ENCODE measurements around the gene LRRC8A. TPM values are rescaled to one million over a fixed set of nuclear protein-coding genes. Genes with fewer than 3 reads are reported as not detected.

The LRRC8A gene
- total and polyA plus RNA-seq, 9 donors = 10.6 to 29.1 (median 21.3) TPM

DNA sequence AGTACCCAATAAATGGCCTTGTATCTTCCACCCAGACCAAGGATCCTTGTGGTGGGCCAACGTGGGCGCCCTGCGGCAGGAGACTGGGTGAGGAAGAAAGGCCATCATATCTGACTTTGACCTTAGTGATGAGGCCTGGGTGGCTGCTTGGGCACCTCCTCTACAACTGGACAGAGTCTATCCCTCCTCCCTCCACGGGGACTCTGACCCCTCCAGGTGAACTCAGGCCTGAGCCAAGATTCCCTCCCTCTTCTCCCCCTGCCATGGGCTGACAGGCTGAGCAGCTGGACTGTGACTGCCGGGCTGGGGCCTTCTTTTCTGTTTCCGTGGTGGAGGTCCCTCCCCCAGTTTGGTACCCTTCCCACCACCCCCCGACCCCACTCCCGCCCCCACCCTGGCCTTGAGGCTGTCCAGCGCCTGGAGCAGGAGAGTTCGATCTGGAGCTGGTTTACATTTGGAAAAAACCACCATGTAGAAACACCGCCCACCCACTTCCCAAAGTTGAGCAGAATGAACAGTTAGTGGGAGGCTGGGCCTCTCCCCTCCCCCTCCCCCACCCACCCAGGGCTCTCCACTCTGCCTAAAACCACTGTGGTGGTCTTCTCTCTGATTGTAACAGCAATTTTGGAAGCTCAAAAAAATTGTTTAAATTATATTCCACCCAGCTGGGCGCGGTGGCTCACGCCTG lies 37.6 kb downstream of the LRRC8A start:
- Histone ChIP-seq H3K27me3 (ENCODE audit: control insufficient read depth, insufficient read depth, low read length) (no peaks in the 10 kb centered on the region), H3K36me3 (ENCODE audit: control insufficient read depth, insufficient read depth, low read length) (peaks cover 35% of the 10 kb centered on the region), H3K4me3 (ENCODE audit: low read length) (no peak overlapping the region), H3K4me1 (ENCODE audit: control insufficient read depth, insufficient read depth, low read length) (peaks cover 65% of the 10 kb centered on the region), H3K27ac (ENCODE audit: low read length) (peak overlapping the region; percentile 99), H3K9me3 (replicated peaks; ENCODE audit: control insufficient read depth, low read depth, low read length) (no peaks in the 10 kb centered on the region)
- no peak for DNase-seq
- WGBS (ENCODE audit: insufficient coverage) = no CpG with 5 or more reads among the region's 14 CpGs

GRCh38 chr9:128920381-128921058 lies 38.6 kb downstream of the LRRC8A start, which contains the start of gene PHYHD1:
Gene PHYHD1, plus strand, starts transcription at chr9:128920982. Its CDS starts 1,342 bp downstream, at chr9:128922324.
- peak; percentile 74 for DNase-seq
- H3K27me3 ChIP-seq (ENCODE audit: control insufficient read depth, insufficient read depth, low read length) = no peaks in the 10 kb centered on the region
- peak within 1 kb of the TSS; percentile 99 for H3K27ac ChIP-seq (ENCODE audit: low read length)
- 44% methylated on average over 11 of the region's 13 CpGs for WGBS (ENCODE audit: insufficient coverage)
- peak within 1 kb of the TSS; percentile 77 for H3K4me3 ChIP-seq (ENCODE audit: low read length)
- peaks cover 65% of the 10 kb centered on the region for H3K4me1 ChIP-seq (ENCODE audit: control insufficient read depth, insufficient read depth, low read length)
- H3K9me3 ChIP-seq (replicated peaks; ENCODE audit: control insufficient read depth, low read depth, low read length) = no peaks in the 10 kb centered on the region
- peaks cover 29% of the 10 kb centered on the region for H3K36me3 ChIP-seq (ENCODE audit: control insufficient read depth, insufficient read depth, low read length)

- Histone ChIP-seq H3K4me3 (ENCODE audit: low read length) (peak overlapping the region; percentile 77), H3K9me3 (replicated peaks; ENCODE audit: control insufficient read depth, low read depth, low read length) (no peaks in the 10 kb centered on the region), H3K36me3 (ENCODE audit: control insufficient read depth, insufficient read depth, low read length) (peaks cover 20% of the 10 kb centered on the region), H3K4me1 (ENCODE audit: control insufficient read depth, insufficient read depth, low read length) (peaks cover 50% of the 10 kb centered on the region), H3K27me3 (ENCODE audit: control insufficient read depth, insufficient read depth, low read length) (no peaks in the 10 kb centered on the region), H3K27ac (ENCODE audit: low read length) (peak overlapping the region; percentile 99)
- peak; percentile 89 for DNase-seq
- WGBS (ENCODE audit: insufficient coverage) = 2% methylated on average over 9 of the region's 32 CpGs
These were observed 40.2 kb downstream of the LRRC8A start for GRCh38 chr9:128921881-128922763.

DNA sequence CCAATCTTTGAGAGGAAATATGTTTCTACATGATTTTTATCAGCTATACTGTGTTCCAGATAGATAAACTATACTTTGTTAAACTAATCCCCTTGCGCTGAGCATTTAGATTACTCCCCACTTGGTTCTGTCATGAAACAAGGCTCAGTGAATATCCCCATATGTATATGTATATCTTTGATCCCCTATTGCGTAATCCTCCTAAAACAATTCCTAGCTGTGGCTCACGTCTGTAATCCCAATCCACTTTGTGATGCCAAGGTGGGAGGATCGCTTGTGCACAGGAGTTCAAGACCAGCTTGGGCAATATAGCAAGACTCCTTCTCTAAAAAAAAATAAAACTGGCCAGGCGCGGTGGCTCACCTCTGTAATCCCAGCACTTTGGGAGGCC lies 41.6 kb downstream of the LRRC8A start:
- Histone ChIP-seq H3K4me3 (ENCODE audit: low read length) (no peak overlapping the region), H3K36me3 (ENCODE audit: control insufficient read depth, insufficient read depth, low read length) (peaks cover 15% of the 10 kb centered on the region), H3K27ac (ENCODE audit: low read length) (no peak overlapping the region), H3K9me3 (replicated peaks; ENCODE audit: control insufficient read depth, low read depth, low read length) (no peaks in the 10 kb centered on the region), H3K27me3 (ENCODE audit: control insufficient read depth, insufficient read depth, low read length) (no peaks in the 10 kb centered on the region), H3K4me1 (ENCODE audit: control insufficient read depth, insufficient read depth, low read length) (peaks cover 48% of the 10 kb centered on the region)
- DNase-seq = no peak
- WGBS (ENCODE audit: insufficient coverage) = 83% methylated on average over 5 of the region's 6 CpGs

- Histone ChIP-seq H3K36me3 (ENCODE audit: control insufficient read depth, insufficient read depth, low read length) (peaks cover 7% of the 10 kb centered on the region), H3K9me3 (replicated peaks; ENCODE audit: control insufficient read depth, low read depth, low read length) (no peaks in the 10 kb centered on the region), H3K27ac (ENCODE audit: low read length) (no peak overlapping the region), H3K4me3 (ENCODE audit: low read length) (no peak overlapping the region), H3K4me1 (ENCODE audit: control insufficient read depth, insufficient read depth, low read length) (peaks cover 6% of the 10 kb centered on the region), H3K27me3 (ENCODE audit: control insufficient read depth, insufficient read depth, low read length) (no peaks in the 10 kb centered on the region)
- DNase-seq = peak; percentile 50
- 32% methylated on average over 8 of the region's 10 CpGs for WGBS (ENCODE audit: insufficient coverage)
These were observed 45.9 kb downstream of the LRRC8A start for GRCh38 chr9:128927731-128928411.

DNA sequence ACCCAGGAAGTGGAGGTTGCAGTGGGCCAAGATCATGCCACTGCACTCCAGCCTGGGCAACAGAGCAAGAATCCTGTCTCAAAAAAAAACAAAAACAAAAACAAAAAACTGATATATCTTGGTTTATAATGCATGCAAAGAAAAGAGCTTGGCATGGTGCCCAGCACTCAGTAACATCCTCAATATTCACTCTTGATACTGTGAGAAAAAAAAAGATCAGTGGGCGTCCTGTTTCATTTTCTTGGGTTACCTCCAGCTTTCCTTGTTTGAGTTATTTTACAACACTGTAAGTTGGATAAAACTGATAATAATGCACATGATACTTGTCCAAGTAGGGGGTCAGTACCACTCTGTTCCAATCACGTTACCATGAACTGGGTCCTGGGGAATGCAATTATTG lies 46.7 kb downstream of the LRRC8A start:
- H3K27me3 ChIP-seq (ENCODE audit: control insufficient read depth, insufficient read depth, low read length) = no peaks in the 10 kb centered on the region
- peaks cover 12% of the 10 kb centered on the region for H3K36me3 ChIP-seq (ENCODE audit: control insufficient read depth, insufficient read depth, low read length)
- no peak for DNase-seq
- H3K9me3 ChIP-seq (replicated peaks; ENCODE audit: control insufficient read depth, low read depth, low read length) = no peaks in the 10 kb centered on the region
- no peak overlapping the region for H3K27ac ChIP-seq (ENCODE audit: low read length)
- 86% methylated on average over 1 of the region's 2 CpGs for WGBS (ENCODE audit: insufficient coverage)
- peaks cover 3% of the 10 kb centered on the region for H3K4me1 ChIP-seq (ENCODE audit: control insufficient read depth, insufficient read depth, low read length)
- no peak overlapping the region for H3K4me3 ChIP-seq (ENCODE audit: low read length)

DNA sequence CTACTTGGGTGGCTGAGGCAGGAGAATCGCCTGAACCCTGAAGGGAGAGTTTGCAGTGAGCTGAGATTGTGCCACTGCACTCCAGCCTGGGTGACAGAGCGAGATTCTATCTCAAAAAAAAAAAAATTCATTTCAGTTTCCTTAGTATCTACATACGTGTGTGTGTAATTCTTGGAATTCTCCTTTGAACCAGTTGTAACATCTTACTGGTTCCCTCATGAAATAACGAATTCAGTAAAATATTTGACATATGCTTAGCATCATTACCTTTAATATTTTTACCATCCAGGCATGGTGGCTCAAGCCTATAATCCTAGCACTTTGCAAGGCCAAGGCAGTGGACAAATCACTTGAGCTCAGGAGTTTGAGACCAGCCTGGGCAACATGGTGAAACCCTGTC lies 47.6 kb downstream of the LRRC8A start:
- H3K27ac ChIP-seq (ENCODE audit: low read length) = no peak overlapping the region
- H3K27me3 ChIP-seq (ENCODE audit: control insufficient read depth, insufficient read depth, low read length) = no peaks in the 10 kb centered on the region
- H3K4me3 ChIP-seq (ENCODE audit: low read length) = no peak overlapping the region
- WGBS (ENCODE audit: insufficient coverage) = 100% methylated on average over 1 of the region's 4 CpGs
- DNase-seq = no peak
- H3K9me3 ChIP-seq (replicated peaks; ENCODE audit: control insufficient read depth, low read depth, low read length) = no peaks in the 10 kb centered on the region
- peaks cover 3% of the 10 kb centered on the region for H3K4me1 ChIP-seq (ENCODE audit: control insufficient read depth, insufficient read depth, low read length)
- peaks cover 17% of the 10 kb centered on the region for H3K36me3 ChIP-seq (ENCODE audit: control insufficient read depth, insufficient read depth, low read length)

GRCh38 chr9:128933731-128934130 lies 51.8 kb downstream of the LRRC8A start:
- no peaks in the 10 kb centered on the region for H3K4me1 ChIP-seq (ENCODE audit: control insufficient read depth, insufficient read depth, low read length)
- no peaks in the 10 kb centered on the region for H3K9me3 ChIP-seq (replicated peaks; ENCODE audit: control insufficient read depth, low read depth, low read length)
- H3K27me3 ChIP-seq (ENCODE audit: control insufficient read depth, insufficient read depth, low read length) = no peaks in the 10 kb centered on the region
- H3K27ac ChIP-seq (ENCODE audit: low read length) = no peak overlapping the region
- DNase-seq = no peak
- WGBS (ENCODE audit: insufficient coverage) = 87% methylated on average over 3 of the region's 5 CpGs
- no peak overlapping the region for H3K4me3 ChIP-seq (ENCODE audit: low read length)
- H3K36me3 ChIP-seq (ENCODE audit: control insufficient read depth, insufficient read depth, low read length) = peaks cover 29% of the 10 kb centered on the region

DNA sequence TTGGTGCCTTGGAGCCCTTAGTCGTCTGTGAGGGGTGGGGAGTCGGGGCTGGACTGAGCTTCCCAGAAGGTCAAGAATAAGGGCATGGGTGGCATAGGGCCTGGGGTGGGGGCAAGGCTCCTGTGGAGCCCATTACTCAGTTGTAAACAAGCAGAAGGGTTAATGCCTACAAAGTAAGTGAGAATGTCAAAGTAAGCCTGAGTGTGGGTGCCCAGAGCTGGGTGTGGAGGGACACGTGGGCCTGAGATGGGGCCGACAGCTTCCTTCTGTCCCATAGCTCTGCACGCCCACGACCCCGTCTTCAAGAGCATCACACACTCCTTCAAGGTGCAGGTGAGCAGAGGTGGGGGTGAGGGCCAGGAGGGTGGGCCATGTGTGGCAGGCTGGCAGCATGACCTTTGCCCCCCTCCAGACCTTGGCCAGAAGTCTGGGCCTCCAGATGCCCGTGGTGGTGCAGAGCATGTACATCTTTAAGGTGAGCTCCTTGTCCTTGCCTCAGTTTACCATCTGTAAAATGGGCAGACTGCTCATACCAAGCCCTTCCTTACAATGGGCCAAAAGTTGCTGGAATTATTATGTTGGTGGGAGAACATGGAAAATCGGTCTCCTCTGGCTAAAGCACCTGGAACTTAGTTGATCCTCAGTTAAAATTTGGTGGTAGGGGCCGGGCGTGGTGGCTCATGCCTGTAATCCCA lies 54.4 kb downstream of the LRRC8A start:
- H3K27ac ChIP-seq (ENCODE audit: low read length) = no peak overlapping the region
- no peaks in the 10 kb centered on the region for H3K9me3 ChIP-seq (replicated peaks; ENCODE audit: control insufficient read depth, low read depth, low read length)
- no peak overlapping the region for H3K4me3 ChIP-seq (ENCODE audit: low read length)
- no peak for DNase-seq
- peaks cover 41% of the 10 kb centered on the region for H3K36me3 ChIP-seq (ENCODE audit: control insufficient read depth, insufficient read depth, low read length)
- 82% methylated on average over 5 of the region's 11 CpGs for WGBS (ENCODE audit: insufficient coverage)
- no peaks in the 10 kb centered on the region for H3K27me3 ChIP-seq (ENCODE audit: control insufficient read depth, insufficient read depth, low read length)
- no peaks in the 10 kb centered on the region for H3K4me1 ChIP-seq (ENCODE audit: control insufficient read depth, insufficient read depth, low read length)

Measured in muscle of leg (tissue), 11 donors.